GM18519 (cell line): ENCODE data around the gene MED27.

Experiments used
- ATAC-seq: cut with Tn5 transposase; IDR thresholded peaks from one replicate; pipeline ENCODE4 v1.9.1; 2021; ENCODE audit warnings: mild to moderate bottlenecking, moderate library complexity; ENCODE audit not compliant: unreplicated experiment, low FRiP score

The MED27 gene

DNA sequence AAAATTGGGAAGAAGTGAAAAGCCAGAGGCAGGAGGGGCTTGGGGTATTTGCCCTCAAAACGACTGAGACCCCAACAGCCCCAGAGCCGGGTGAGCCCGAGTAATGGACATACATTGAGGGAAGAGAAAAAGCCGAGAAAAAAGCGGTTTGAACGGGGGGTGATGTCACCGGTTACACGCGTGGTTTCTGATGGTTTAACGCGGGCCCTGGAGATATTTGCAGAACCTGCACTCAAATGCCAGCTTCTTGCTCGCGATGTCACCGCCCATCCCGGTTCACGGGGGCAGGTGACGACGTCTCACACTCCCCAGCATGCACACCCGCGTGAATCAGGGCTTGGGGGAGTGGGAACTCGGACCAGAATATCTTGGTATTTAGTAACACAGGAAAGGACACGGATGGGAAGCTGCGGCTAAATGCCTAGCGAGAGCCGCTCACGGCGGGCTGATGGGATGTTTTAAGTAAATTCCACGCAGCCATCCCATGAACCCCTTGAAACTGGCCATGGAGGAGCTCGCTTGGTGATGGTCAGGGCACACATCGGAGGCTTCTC lies 237.8 kb downstream of the MED27 start:
- no peak for ATAC-seq

DNA sequence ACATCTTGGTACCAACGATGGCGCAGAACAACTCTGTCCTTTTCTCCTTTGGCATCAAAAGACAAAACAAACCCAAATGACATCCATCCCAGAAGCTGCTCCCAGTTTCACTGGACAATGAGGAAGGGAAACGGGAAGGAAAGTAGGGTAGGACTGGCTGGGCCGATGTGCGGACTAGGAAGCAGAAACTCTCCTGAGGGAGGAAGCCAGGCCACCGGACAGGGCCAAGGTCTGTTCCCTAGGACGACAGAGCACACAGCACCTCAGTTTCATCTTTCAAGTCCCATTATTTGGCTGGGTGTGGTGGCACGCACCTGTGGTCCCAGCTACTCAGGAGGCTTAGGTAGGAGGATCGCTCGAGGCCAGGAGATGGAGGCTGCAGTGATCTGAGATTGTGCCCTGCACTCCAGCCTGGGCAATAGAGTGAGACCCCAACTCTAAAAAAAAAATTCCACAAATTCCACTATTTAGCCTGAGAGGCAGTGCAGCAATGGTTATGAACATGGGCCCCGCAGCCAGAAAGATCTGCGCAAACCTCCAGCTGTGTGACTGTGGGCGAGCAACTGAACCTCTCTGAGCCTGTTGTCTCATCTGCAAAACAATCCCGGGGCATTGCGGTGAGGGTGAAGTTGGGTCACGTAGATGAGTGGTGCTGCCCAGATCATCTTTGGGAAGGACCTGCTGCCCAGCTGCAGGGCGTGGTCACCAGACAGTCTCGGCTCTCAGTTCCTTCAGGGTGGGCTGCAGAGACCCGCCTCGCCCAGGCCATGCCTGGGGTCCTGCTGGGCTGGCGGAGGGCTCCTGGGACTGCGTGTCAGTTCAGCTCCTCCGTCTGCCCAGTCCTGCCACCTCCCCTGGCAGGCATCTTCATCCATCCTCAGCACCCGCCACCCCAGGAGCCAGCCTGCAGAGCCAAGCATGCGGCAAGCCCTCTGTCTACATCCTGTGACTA lies 238.6 kb downstream of the MED27 start:
- no peak for ATAC-seq

DNA sequence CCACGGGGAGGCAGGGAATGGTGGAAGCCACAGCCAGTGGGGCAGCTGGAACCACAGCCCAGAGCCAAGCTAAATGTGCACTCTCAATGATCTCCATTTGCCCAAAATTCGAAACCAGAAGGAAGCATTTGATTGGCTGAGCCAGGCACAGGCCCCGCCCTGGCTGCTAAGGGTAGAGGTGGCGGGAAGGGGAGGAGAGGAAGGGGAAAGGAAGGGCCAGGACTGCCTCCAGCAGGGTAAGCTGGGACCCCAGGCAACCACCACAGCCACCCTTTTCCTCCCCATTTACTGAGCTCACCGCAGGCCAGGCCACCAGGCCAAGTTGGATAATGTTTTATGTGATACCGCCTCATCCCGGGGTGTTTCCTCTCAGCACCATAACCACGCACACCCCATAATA lies 239.4 kb downstream of the MED27 start:
- ATAC-seq, result no peak

DNA sequence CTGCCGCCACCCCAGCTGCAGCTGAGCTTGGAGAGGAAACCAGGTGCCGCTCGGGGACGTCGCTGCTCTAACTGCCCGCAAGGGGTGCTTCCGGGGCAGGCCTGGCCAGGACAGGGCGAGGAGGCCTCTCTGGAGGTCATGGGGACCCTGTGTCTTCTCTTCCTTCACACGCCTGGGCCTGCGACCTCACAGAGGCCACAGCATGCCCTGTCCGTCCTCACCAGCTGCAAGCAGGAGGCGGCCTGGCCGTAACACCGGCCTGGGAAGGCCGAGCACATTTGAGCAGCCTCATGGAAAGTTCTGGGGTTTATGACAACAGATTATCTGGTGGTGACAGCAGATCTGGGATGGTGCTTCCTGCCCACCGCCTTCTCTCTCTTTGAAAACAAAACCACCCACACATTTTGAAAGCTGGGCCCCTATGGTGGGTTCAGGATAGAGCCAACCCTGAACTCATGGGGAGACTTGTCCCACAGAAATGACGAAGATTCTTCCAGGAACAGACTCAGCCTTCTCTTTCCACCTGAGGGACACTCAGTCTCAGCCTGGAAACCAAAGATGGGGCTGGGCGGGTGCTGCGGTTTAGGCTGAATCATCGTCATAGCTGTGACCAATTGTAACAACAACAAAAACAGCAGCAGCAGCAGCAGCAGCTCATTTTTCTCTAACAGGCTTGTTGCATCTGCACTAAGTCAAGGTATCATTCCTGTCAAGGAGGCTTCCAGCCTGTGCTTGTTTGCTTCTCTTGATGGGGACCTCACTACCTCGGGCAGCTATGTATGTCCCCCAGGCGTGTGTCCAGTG lies 240.2 kb downstream of the MED27 start:
- ATAC-seq, result no peak

DNA sequence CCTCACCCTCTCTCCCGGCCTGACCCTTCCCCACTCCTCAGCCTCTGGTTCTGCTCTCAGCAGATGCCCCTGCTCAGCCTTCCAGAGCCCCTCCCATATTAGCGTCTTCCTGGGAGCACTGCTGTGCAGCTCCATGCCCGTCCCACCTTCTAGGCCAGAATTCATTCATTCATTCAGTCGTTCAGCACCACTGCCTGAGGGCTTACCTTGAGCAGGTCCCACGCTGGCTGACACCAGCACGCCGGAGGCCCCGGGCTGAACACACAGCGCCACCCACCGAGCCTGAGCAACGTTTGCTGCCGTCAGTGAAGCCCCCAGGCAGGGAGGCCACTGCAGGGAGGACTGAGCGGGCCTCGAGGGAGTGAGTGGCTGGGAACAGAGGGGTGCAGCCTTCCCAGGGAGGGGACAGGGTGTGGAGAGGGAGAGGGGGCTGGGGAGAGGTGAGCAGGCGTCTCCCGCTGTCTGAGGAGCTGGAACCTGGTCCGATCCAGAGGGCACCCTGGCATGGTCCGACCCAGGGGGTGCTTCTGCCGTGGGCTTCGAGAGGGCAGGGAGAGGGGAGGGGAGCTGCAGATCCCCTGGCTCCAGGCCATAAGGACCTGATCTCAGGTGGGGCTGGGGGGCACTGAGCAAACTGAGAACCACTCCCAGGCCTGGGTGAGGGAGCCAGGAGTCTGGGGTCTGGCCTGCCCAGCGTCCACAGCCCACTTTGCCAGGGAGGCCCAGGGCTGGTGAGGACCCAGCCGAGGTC lies 241.0 kb downstream of the MED27 start:
- no peak for ATAC-seq

DNA sequence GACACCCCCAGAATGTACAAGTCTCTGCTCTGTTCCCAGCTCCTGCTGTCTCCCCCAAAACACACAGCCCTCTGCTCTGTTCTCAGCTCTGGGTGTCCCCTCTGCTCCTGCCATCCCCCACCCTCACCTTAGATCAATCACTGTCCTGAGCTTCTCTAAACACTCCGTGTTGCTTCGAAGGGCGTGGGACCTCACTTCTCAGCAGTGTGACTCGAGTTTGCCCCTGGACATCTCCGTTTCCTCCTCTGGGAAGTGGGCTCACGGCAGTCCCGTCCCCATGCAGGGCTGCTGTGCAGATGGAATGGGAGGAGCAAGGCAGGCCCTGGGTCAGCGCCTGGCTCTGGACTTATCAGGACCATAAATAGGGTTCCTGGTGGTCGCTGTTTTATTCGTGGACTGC lies 241.8 kb downstream of the MED27 start:
- ATAC-seq, result no peak

DNA sequence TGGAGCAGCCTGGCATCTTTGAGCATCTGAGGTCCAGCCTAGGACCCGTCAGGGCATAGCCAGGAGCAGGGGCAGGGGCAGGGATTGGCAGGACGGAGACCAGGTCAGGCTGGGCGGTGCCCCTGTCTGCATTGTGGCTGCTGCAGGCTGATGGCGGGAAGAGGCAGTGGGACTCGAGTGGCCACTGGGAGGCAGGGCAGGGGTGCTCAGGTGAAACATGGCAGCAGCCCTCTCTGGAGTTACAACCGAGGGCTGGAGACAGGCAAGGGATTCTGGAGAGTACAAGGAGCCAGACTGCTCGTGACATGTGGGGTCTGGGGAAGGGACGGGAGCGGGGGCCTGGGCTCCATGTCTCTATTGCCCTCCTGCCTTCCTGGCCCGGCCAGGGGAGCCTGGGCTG lies 242.4 kb downstream of the MED27 start:
- ATAC-seq, result no peak

DNA sequence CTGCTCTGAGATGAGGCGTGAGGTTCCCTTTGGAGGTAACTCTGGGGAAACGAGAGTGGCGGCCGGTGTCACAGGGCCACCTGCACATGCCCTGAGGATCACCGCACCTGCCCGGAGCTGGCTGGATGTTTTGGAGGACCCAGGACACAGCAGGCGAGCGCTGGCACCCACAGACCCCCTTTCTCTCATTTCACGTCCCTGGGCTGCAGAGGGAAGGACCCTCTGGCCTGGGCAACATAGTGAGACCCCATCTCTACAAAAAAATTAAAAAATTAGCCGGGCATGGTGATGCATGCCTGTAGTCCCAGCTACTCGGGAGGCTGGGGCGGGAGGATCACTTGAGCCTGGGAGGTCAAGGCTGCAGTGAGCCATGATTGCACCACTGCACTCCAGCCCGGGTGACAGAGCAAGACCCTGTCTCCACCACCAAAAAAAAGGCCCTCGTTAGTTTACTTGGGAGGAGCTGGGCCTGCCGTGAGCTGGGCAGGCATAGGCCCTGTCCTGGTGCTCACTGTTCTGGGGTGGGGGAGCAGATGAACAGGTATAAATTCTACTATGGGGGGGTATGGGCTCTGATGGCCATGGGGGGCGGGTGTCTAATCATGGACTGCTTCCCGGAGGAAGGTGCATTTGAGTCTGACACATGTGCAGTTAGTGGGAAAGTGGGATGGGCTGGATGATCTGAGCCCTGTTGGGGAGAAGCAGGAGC lies 242.9 kb downstream of the MED27 start:
- no peak for ATAC-seq

DNA sequence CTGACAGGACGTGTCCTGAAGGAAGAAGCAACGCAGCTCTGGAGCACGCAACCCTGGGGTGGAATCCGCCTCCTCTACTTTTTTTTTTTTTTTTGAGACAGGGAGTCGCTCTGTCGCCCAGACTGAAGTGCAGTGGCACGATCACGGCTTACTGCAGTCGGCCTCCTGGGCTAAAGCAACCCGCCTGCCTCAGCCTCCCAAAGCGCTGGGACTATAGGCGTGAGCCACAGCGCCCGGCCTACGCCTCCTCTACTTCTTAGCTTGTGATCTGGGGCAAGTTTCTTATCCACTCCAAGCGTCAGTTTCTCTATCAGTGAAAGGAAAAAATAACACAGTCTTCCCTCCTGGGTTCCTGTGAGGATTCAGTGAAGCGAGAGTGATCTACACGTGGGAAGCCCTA lies 243.6 kb downstream of the MED27 start:
- no peak for ATAC-seq

DNA sequence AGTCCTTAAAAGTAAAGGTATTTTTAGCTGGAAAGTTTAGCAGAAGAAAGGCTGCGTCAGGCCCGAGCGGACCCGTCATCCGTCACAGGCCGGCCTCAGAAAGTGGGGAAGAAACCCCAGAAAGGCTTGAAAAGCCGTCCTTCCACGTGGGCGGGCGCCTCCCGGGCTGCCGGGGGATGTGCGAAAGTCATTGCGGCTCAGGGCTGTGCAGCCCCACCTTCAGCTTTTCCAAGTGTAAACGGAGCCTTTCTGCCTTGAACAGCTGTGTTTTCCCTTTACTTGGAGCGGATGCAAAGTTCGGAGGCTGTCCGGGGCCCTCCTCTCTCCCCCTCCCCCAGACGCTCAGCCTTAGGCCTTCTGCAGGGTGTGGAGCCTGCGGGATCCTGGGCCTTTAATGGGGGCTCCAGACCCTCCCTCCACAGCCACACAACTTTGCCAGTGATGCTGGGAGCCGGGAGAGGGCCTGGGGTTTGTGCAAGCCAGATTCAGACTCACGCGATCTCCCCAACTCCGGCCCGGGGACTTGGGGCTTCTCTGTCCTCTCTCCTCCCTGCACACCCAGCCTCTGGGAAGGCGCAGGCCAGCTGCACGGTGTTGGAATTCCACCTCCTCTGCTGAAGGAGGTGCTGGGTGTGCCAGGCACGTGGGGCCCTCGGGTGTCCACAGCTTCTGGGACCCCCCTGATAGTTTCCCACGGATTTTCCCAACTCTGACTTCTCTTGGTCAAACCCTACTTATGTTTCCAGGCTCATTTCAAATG lies 244.3 kb downstream of the MED27 start:
- ATAC-seq, result no peak

DNA sequence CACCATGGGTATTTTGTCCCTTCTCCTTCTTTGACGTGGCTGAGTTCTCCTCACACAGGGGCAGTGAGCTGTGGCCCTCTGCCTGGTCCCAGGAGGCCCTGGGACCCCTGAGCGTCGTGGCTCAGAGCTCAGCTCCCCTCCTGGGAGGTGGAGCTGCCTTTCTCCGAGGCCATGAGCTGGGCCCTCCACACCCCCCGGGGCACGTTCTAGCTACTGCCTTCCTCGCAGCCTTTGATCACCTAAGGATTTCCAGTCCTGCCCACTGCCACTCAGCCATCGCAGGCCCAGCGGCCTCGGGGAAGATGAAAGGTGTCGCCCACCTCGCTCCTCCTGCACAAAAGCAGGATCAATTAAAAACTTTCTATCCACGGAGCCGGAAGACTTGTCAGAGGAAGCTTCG lies 244.9 kb downstream of the MED27 start:
- no peak for ATAC-seq

DNA sequence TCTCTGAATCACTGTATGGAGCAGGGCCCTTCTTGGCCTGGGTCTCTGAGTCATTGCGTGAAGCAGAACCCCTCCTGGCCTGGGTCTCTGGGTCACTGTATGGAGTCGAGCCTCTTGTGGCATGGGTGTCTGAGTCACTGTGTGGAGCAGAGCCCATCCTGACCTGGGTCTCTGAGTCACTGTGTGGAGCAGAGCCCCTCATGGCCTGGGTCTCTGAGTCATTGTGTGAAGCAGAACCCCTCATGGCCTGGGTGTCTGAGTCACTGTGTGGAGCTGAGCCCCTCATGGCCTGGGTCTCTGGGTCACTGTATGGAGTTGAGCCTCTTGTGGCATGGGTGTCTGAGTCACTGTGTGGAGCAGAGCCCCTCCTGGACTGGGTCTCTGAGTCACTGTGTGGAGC lies 245.8 kb downstream of the MED27 start:
- ATAC-seq, result no peak

DNA sequence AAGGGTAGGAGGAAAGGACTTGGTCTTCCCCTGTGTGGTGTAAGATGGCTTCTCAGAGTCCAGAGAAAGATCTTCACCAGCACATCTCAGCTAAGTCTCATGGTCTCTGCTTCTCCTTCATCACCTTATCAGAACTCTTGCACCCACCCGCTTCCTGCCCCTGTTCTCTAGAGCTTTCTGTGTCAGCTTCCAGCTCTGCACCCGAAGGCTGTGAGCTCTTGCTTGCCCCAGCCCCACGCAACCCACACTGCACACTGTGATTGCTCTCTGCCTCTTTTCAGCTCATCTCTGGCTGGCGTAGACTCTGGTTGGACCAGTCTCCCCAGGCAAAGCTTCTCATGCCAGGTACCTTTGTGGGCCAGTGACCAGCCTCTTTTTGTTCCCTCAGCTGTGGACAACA lies 246.6 kb downstream of the MED27 start:
- ATAC-seq, result no peak

DNA sequence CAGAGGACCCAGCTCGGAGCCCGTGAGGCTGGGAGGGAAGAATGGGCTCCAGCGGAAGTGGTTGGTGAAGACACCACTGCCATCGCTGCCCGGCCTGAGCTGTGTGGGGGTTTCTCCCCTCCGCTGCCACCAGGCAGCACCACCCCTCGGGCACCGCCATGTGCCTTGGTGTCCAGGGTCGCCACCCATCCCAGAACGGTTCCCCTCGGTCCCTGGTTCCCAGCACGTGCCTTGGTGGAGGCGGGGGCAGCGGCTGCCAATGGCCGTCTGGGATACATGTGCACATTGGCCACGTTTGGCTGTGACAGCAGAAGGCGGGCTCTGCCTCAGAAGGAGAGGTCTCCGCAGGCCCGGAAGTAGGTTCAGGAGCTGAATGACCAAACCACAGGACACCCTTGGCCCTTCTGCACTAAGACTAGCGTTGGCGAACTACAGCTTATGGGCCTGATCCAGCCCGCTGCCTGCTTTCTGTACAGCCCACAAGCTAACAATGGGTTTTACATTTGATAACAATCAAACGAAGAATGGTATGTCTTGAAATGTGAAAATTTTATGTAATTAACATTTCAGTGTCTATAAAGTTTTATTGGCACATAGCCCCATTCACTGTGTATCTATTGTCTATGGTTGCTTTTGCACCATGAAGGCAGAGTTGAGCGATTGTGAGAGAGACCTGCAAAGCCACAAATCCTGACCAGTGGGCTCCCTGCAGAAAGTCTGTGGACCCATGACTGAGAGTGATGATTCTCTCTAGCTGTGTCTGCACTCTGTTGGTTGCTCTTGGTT lies 248.1 kb downstream of the MED27 start:
- ATAC-seq, result no peak

DNA sequence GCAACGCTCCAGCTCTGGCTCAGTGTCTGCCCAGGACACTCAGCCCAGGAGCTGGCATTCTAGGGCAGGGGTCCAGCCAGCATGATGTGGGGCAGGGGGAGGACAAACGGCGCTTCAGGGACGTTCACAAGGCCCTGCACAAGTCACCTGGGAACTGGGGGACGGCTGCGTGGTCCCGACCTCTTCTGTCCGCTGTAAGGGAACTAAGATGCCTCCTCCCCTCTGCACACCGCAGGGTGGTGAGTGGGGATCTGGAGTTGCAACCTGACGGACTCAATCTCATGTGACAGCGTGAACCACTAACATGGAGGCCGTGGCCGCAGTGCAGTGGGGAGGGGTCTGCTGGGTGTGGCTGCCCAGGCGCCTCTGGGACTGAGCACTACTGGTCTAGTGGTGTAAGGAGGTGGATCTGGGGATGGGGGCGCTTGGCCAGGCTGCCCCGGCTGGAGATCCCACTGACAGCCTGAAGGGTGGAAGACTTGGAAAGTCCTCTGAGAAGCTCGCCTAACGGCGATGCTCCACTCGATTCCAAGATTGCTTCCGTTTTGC lies 251.8 kb downstream of the MED27 start:
- no peak for ATAC-seq

DNA sequence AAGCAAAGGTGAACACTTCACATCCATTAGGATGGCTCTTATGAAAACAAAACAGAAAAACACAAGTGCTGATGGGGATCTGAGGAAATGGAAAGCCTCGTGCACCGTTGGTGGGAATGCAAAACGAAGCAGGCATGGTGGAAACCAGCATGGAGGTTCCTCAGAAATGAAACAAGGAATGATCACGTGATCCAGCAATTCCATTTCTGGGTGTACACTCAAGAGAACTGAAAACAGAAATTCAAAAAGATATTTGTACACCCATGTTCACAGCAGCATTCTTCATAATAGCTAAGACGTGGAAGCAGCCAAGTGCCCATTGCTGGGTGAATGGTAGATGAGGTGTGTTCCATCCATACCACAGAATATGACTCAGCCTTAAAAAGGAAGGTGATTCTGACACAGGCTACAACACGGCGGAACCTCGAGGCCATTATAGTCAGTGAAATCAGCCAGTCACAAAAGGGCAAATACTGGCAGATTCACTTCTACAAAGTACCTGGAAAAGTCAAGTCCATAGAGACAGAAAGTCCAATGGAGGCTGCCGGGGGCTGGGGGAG lies 252.6 kb downstream of the MED27 start:
- ATAC-seq, result no peak

DNA sequence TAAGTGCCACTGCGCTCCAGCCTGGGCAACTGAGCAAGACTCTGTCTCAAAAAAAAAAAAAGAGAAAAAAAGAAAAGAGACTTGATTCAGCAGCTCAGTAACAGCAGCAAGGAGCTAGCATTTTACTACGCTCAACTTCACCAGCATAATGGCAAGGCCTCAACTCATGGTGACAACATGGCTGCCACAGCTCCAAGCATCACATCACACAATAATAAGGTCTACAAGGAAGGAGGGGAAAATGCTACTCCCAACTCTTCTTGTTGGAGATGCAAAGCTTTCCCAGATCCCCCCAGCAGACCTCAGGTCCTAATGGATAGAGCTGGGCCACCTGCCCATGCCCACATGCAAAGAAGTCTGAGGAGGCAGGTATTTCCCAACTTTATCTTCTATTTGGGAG lies 253.6 kb downstream of the MED27 start:
- no peak for ATAC-seq

DNA sequence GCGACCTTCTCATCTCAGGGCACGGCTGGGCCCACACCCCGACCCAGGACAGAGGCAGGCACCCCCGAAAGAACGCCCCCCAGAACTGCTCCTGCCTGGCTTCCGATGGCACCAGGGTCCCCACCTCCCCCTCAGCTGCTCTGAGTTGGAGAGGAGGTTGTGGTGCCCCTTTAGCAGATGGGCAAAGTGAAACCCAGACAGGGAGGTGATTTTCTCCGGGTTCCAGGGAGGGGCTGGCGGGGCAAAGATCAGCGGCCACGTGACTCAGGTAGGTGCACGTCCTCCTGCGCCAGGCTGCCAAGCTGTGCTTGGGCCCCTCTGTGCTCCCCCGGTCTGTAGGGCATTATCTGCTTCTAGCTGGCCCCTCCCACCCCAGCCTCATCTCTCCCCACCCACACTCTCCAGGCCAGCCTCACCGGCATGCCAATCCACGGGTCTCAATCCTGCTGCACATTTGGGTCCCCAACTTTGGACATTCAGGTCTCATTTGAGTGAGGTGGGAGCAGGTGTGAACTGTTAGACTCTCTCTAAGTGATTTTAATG lies 254.6 kb downstream of the MED27 start:
- no peak for ATAC-seq
